Mesothelial cell of epicardium (in vitro differentiated cells): ENCODE measurements around the gene HIPK1. TPM values are rescaled to one million over a fixed set of nuclear protein-coding genes. Genes with fewer than 3 reads are reported as not detected.

Experiments
- DNase-seq, 2 experiments: peaks; one replicate each; pipeline ENCODE4 v3.0.0; 2021; ENCODE audit warnings: low spot score in 2 of 2; ENCODE audit not compliant: unreplicated experiment in 2 of 2
- H3K27ac Mint-ChIP-seq: 2 replicates; pipeline ENCODE4 v1.8.0; 2021; ENCODE audit warnings: mixed read lengths
- H3K27me3 Mint-ChIP-seq: 2 replicates; pipeline ENCODE4 v1.8.0; 2021; ENCODE audit warnings: low read depth, mixed read lengths
- H3K36me3 Mint-ChIP-seq: 2 replicates; pipeline ENCODE4 v1.8.0; 2021; ENCODE audit warnings: mixed read lengths
- H3K4me1 Mint-ChIP-seq: 2 replicates; pipeline ENCODE4 v1.8.0; 2021; ENCODE audit warnings: mixed read lengths
- H3K4me3 Mint-ChIP-seq: 2 replicates; pipeline ENCODE4 v1.8.0; 2021; ENCODE audit warnings: mild to moderate bottlenecking, moderate library complexity, mixed read lengths
- H3K9me3 Mint-ChIP-seq: 2 replicates; pipeline ENCODE4 v1.8.0; 2021; ENCODE audit warnings: mixed read lengths
- CTCF ChIP-seq: fragments of 200-600 bp; sonication (generic); IDR thresholded peaks from one replicate; pipeline ENCODE4 v1.5.0; 2021; ENCODE audit warnings: antibody characterized with exemption; ENCODE audit not compliant: unreplicated experiment
- total RNA-seq: library from RNA; stranded (reverse); gene quantifications from 3 replicates; pipeline ENCODE4 v1.2.1, GENCODE V29; 2021

HIPK1 gene
- total RNA-seq, 1 donor from 2014 or later = 43.9 TPM

GRCh38 chr1:113904674-113905434, 24.3 kb upstream of the HIPK1 start, which contains the start of the genes AP4B1 and DCLRE1B:
AP4B1 (minus strand) TSS chr1:113904799; CDS start chr1:113904717, 82 bp downstream.
DCLRE1B (plus strand) TSS chr1:113905326; CDS start chr1:113905587, 261 bp downstream.
- Mint-ChIP-seq H3K4me1 (peaks cover 13% of the 10 kb centered on the region), H3K9me3 (no peaks in the 10 kb centered on the region), H3K36me3 (peaks cover 6% of the 10 kb centered on the region), H3K27ac (peak within 1 kb of the TSS; percentile 98), H3K27me3 (no peaks in the 10 kb centered on the region), H3K4me3 (peak within 1 kb of the TSS; percentile 91)
- DNase-seq = peak; percentile 96
- no peak for TF ChIP-seq CTCF

GRCh38 chr1:113905435-113905861, 23.7 kb upstream of the HIPK1 start:
- Mint-ChIP-seq H3K9me3 (no peaks in the 10 kb centered on the region), H3K36me3 (peaks cover 6% of the 10 kb centered on the region), H3K27ac (peak overlapping the region; percentile 98), H3K27me3 (no peaks in the 10 kb centered on the region), H3K4me3 (peak overlapping the region; percentile 91), H3K4me1 (peaks cover 13% of the 10 kb centered on the region)
- TF ChIP-seq CTCF = no peak
- peak in 1 of 2 experiments; percentile 48 for DNase-seq

- no peaks in the 10 kb centered on the region for H3K4me1 Mint-ChIP-seq
- no peak overlapping the region for H3K4me3 Mint-ChIP-seq
- no peak for TF ChIP-seq CTCF
- no peaks in the 10 kb centered on the region for H3K9me3 Mint-ChIP-seq
- H3K27ac Mint-ChIP-seq = peak overlapping the region; percentile 16
- no peaks in the 10 kb centered on the region for H3K27me3 Mint-ChIP-seq
- no peak for DNase-seq
- peaks cover 7% of the 10 kb centered on the region for H3K36me3 Mint-ChIP-seq
Observed at GRCh38 chr1:113912594-113913311, 16.4 kb upstream of the HIPK1 start.

GRCh38 chr1:113913312-113913668, 15.8 kb upstream of the HIPK1 start:
- no peak for TF ChIP-seq CTCF
- Mint-ChIP-seq H3K4me3 (no peak overlapping the region), H3K27ac (peak overlapping the region; percentile 3), H3K27me3 (no peaks in the 10 kb centered on the region), H3K36me3 (peaks cover 3% of the 10 kb centered on the region), H3K4me1 (no peaks in the 10 kb centered on the region), H3K9me3 (no peaks in the 10 kb centered on the region)
- DNase-seq = no peak

- no peak overlapping the region for H3K4me3 Mint-ChIP-seq
- TF ChIP-seq CTCF = no peak
- H3K4me1 Mint-ChIP-seq = no peaks in the 10 kb centered on the region
- peaks cover 3% of the 10 kb centered on the region for H3K36me3 Mint-ChIP-seq
- no peak for DNase-seq
- H3K27me3 Mint-ChIP-seq = no peaks in the 10 kb centered on the region
- H3K9me3 Mint-ChIP-seq = no peaks in the 10 kb centered on the region
- no peak overlapping the region for H3K27ac Mint-ChIP-seq
Observed at GRCh38 chr1:113913887-113914664, 15.0 kb upstream of the HIPK1 start.
